ENCODE measurements around the gene CCDC13.

GRCh38 chr3:42764561-42765295, 8.3 kb downstream of the CCDC13 start:
- no peak for TF ChIP-seq EP300 (IDR thresholded peaks at IDR 0.05; ENCODE audit: low read depth)
- no peak for TF ChIP-seq CTCF (IDR thresholded peaks at IDR 0.05)
